ENCODE measurements around the gene DGKE. TPM values are rescaled to one million over a fixed set of nuclear protein-coding genes. Genes with fewer than 3 reads are reported as not detected.

The DGKE gene
- total and polyA plus RNA-seq, 2 of the 13 experiments (the other 11 are each of a cell fraction or from before 2014, with no cell fraction given): 3.2 to 5.3 TPM

DNA sequence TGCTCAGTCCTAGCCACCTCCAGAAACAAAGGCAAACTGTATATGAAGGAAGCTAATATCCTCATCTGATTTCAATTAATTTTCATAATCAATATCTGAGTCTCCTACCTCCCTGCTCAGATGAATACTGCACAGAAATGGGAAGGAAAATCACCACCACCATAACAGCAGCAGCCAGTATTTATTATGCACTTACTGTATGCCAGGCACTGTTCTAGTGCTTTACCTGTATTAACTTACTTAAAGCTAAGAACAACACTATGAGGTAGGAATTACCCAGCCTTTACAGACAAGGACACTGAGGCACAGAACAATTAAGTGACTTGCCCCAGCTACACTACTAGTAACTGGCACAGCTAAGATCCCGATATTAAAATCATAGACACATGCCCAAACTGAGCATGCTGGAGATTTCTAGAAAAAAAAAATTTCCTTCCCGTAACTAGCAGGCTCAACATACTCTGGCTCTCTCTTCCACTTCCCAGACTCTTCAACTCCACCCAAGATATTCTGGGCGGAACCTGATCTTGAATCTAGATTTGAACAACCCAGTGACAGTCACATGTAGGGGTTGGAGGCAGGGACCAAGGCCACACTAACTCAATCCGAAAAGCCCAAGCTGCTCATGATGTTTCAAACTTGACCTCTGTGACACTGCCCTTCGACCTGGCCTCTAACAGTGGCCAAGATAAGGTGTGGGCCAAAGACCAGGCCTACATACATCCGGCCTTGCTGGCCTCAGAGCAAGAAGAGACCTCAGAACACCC lies 76.0 kb downstream of the DGKE start (continued):
- TF ChIP-seq, protein P1, sequence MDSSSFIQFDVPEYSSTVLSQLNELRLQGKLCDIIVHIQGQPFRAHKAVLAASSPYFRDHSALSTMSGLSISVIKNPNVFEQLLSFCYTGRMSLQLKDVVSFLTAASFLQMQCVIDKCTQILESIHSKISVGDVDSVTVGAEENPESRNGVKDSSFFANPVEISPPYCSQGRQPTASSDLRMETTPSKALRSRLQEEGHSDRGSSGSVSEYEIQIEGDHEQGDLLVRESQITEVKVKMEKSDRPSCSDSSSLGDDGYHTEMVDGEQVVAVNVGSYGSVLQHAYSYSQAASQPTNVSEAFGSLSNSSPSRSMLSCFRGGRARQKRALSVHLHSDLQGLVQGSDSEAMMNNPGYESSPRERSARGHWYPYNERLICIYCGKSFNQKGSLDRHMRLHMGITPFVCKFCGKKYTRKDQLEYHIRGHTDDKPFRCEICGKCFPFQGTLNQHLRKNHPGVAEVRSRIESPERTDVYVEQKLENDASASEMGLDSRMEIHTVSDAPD (CRISPR knock-in tag; IDR thresholded peaks at IDR 0.05): no peak
- TF ChIP-seq HHEX (CRISPR knock-in tag; IDR thresholded peaks at IDR 0.05) (peak; percentile 46; the same call in 1 of the 2 replicates), CHCHD3 (CRISPR knock-in tag; IDR thresholded peaks at IDR 0.05) (no peak), BORCS8-MEF2B (CRISPR knock-in tag; IDR thresholded peaks at IDR 0.05) (no peak)
- TF ChIP-seq, protein P2, sequence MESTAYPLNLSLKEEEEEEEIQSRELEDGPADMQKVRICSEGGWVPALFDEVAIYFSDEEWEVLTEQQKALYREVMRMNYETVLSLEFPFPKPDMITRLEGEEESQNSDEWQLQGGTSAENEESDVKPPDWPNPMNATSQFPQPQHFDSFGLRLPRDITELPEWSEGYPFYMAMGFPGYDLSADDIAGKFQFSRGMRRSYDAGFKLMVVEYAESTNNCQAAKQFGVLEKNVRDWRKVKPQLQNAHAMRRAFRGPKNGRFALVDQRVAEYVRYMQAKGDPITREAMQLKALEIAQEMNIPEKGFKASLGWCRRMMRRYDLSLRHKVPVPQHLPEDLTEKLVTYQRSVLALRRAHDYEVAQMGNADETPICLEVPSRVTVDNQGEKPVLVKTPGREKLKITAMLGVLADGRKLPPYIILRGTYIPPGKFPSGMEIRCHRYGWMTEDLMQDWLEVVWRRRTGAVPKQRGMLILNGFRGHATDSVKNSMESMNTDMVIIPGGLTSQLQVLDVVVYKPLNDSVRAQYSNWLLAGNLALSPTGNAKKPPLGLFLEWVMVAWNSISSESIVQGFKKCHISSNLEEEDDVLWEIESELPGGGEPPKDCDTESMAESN (CRISPR knock-in tag; conservative IDR thresholded peaks at IDR 0.05): 0 out of 2 replicates have a peak, but pooled peaks have one; percentile 37
- TF ChIP-seq, protein P3, sequence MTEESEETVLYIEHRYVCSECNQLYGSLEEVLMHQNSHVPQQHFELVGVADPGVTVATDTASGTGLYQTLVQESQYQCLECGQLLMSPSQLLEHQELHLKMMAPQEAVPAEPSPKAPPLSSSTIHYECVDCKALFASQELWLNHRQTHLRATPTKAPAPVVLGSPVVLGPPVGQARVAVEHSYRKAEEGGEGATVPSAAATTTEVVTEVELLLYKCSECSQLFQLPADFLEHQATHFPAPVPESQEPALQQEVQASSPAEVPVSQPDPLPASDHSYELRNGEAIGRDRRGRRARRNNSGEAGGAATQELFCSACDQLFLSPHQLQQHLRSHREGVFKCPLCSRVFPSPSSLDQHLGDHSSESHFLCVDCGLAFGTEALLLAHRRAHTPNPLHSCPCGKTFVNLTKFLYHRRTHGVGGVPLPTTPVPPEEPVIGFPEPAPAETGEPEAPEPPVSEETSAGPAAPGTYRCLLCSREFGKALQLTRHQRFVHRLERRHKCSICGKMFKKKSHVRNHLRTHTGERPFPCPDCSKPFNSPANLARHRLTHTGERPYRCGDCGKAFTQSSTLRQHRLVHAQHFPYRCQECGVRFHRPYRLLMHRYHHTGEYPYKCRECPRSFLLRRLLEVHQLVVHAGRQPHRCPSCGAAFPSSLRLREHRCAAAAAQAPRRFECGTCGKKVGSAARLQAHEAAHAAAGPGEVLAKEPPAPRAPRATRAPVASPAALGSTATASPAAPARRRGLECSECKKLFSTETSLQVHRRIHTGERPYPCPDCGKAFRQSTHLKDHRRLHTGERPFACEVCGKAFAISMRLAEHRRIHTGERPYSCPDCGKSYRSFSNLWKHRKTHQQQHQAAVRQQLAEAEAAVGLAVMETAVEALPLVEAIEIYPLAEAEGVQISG (CRISPR knock-in tag; IDR thresholded peaks at IDR 0.05): peak; percentile 55; the same call in 1 of the 2 replicates
- TF ChIP-seq, protein P4, sequence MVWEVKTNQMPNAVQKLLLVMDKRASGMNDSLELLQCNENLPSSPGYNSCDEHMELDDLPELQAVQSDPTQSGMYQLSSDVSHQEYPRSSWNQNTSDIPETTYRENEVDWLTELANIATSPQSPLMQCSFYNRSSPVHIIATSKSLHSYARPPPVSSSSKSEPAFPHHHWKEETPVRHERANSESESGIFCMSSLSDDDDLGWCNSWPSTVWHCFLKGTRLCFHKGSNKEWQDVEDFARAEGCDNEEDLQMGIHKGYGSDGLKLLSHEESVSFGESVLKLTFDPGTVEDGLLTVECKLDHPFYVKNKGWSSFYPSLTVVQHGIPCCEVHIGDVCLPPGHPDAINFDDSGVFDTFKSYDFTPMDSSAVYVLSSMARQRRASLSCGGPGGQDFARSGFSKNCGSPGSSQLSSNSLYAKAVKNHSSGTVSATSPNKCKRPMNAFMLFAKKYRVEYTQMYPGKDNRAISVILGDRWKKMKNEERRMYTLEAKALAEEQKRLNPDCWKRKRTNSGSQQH (CRISPR knock-in tag; IDR thresholded peaks at IDR 0.05; ENCODE audit: low read depth): 0 out of 2 replicates have a peak, but pooled peaks have one; percentile 52
- TF ChIP-seq, protein P5, sequence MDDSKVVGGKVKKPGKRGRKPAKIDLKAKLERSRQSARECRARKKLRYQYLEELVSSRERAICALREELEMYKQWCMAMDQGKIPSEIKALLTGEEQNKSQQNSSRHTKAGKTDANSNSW (CRISPR knock-in tag; IDR thresholded peaks at IDR 0.05; ENCODE audit: borderline replicate concordance): no peak
- TF ChIP-seq, protein P6, sequence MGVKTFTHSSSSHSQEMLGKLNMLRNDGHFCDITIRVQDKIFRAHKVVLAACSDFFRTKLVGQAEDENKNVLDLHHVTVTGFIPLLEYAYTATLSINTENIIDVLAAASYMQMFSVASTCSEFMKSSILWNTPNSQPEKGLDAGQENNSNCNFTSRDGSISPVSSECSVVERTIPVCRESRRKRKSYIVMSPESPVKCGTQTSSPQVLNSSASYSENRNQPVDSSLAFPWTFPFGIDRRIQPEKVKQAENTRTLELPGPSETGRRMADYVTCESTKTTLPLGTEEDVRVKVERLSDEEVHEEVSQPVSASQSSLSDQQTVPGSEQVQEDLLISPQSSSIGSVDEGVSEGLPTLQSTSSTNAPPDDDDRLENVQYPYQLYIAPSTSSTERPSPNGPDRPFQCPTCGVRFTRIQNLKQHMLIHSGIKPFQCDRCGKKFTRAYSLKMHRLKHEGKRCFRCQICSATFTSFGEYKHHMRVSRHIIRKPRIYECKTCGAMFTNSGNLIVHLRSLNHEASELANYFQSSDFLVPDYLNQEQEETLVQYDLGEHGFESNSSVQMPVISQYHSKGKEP (CRISPR knock-in tag; IDR thresholded peaks at IDR 0.05): no peak

Measured in HepG2 (cell line).